Adipose tissue (tissue), 3 donors: ENCODE data around the gene SRGAP2B. TPM values are rescaled to one million over a fixed set of nuclear protein-coding genes. Genes with fewer than 3 reads are reported as not detected.
"Not testable (repeated sequence)": the region's sequence is repeated elsewhere in the genome, so short reads cannot be mapped to it uniquely, and the experiment has no call there.

Experiments
- H3K27ac ChIP-seq: one replicate; pipeline ENCODE4 v1.5.1; 2013; ENCODE audit warnings: low read depth, low read length
- WGBS, 3 donors: extraction: QIAGEN DNeasy Blood & Tissue Kit; methylation state at CpG; one replicate each; pipeline ENCODE4 v1.1.7; 2013; 5-methylcytosine and 5-hydroxymethylcytosine counted together
- polyA plus RNA-seq, 3 donors: library from polyadenylated mRNA; stranded (reverse); fragments of 200-250 nt; gene quantifications; one replicate each; pipeline ENCODE4 v1.2.3, GENCODE V29; 2013
- donor health status: healthy with polysubstance abuse.
- donor health status: Bipolar disorder and iron deficiency.
- donor health status: healthy.

The SRGAP2B gene
- polyA plus RNA-seq, 3 donors, result 2.9 to 15.5 (median 9.0) TPM

GRCh38 chr1:145094655-145095211 is 395 bp downstream of the SRGAP2B start:
- not testable (repeated sequence) for H3K27ac ChIP-seq
- 0% methylated on average over 1 to 12 of the region's 46 CpGs; no CpG with 5 or more reads in 1 of the 3 donors for WGBS, 3 donors

GRCh38 chr1:145093517-145094149 is 1.5 kb downstream of the SRGAP2B start:
- not testable (repeated sequence) for H3K27ac ChIP-seq
- 0 to 6% (median 0%) methylated on average over 3 to 26 of the region's 47 CpGs for WGBS, 3 donors

GRCh38 chr1:145082483-145083255 is 12.5 kb downstream of the SRGAP2B start:
- WGBS, 3 donors, result 75 to 94% (median 90%) methylated on average over 1 to 3 of the region's 7 CpGs

GRCh38 chr1:145080193-145080592 is 14.9 kb downstream of the SRGAP2B start:
- WGBS, 3 donors, result 68 to 81% (median 76%) methylated on average over 2 of the region's 3 CpGs
- not testable (repeated sequence) for H3K27ac ChIP-seq

More at GRCh38 chr1:145082483-145083255, 12.5 kb downstream of the SRGAP2B start:
- not testable (repeated sequence) for H3K27ac ChIP-seq

GRCh38 chr1:145079737-145080136 is 15.4 kb downstream of the SRGAP2B start:
- WGBS, 3 donors, result 30 to 87% (median 45%) methylated on average over 2 of the region's 2 CpGs
- H3K27ac ChIP-seq, result not testable (repeated sequence)

DNA sequence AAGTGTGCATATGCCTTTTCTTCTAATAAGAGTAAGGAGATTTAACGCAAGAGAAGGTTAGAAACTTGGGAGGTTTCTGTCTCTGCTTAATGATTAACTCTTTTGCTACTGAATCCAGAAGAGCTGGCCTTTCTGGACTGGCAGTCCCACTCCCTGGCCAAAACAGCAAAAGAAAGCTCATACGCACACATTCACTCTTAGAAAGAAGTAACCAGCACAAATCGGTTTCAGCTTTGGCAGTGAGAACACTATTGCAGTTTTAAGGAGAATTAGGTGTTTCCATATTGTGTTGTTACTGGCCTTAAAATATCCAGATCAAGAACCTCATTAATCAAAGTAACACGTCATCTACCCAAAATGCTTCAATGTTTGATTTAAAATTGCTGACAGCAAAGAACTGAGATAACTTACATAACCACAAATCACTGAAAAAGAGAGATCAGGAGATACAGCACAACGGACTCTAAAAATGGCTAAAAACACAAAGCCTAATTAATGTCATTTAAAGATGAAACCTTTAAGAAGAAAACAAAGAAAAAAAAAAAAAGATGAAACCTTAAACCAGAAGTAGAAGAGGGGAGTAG is 16.2 kb downstream of the SRGAP2B start:
- no CpG with 5 or more reads among the region's 5 CpGs for WGBS, 3 donors
- not testable (repeated sequence) for H3K27ac ChIP-seq

DNA sequence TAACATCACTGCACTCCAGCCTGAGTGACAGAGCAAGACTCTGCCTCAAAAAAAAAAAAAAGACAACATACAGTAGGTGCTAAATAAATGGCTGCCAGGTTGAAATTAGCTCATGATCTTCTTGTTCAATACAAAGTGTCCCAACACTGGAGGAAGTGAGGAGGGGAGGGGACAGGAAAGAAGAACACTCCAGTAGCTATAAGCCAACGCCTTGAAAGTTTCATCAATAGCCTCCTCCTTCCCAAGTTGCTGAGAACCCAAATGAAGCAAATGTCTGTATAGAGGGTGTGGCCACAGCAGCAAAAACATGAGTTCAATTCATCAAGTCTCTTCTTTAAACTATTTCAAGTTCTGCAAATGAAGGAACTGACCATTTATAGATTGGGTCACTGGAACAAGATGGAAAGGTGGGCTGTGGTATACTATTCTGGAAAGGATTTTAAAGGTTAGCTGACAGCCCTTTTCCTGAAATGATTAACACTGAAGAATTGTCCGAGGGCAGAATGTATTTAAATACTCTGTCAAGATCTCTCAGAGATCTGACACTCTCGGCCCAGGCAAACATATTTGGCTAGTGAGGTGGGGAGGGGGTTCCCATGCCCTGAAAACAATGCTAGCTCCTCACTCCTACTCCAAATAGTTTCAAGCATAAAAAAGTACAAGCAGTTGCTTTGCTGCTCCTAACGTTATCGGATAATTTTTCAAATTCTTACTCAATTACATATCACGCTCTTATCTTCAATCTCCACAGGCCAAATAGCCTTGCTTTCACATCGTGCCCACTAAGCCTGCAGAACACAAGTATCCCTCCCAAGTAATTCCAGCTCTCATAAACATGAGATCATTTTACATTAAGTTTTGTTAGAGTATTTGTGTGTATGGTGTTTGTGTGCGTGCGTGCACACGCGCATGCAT is 17.0 kb downstream of the SRGAP2B start:
- WGBS, 3 donors, result no CpG with 5 or more reads among the region's 11 CpGs
- H3K27ac ChIP-seq, result not testable (repeated sequence)

- H3K27ac ChIP-seq, result not testable (repeated sequence)
- no CpG with 5 or more reads among the region's 3 CpGs for WGBS, 3 donors
Observed at GRCh38 chr1:145076877-145077276, 18.3 kb downstream of the SRGAP2B start.

GRCh38 chr1:145074021-145074559 is 21.0 kb downstream of the SRGAP2B start:
- H3K27ac ChIP-seq, result not testable (repeated sequence)
- 66 to 72% (median 71%) methylated on average over 2 to 3 of the region's 6 CpGs for WGBS, 3 donors

DNA sequence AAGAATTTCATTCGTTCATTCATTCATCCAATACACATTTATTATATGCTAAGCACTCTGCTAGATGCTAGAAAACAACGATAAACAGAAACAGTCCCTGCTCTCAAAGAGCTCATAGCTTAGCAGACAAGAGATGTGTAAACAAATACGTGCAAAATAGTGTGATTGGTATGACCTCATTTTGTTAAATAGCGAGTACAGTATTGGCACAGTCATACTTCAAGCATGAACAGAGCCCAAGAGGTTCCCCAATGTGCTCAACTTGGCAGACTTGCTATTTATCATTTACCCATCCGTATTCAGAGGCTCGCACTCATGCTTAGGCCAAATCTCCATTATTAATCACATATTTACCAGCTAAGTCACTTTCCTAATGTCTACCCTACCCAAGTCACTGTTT is 23.6 kb downstream of the SRGAP2B start:
- 60 to 100% methylated on average over 1 of the region's 6 CpGs; no CpG with 5 or more reads in 1 of the 3 donors for WGBS, 3 donors
- H3K27ac ChIP-seq, result not testable (repeated sequence)

DNA sequence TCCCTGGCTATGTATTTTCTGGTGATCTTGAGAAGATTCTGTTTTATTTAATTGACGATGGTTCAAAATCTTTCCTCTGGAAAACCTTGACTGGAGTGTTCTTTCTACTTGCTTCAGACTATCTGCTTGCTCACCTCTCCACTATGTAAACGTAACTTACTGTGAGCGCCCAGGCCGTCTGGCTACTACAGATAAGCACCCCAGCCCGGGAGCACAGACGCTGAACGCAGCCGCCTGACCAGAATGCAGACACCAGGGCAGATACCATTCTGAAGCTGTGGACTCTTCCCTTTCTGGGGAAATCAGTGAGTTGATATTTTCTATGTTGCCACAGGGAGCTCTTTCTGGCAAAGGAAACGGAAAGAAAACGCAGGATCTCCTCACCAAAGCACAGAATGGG is 28.6 kb downstream of the SRGAP2B start:
- WGBS, 3 donors, result no CpG with 5 or more reads among the region's 10 CpGs
- not testable (repeated sequence) for H3K27ac ChIP-seq

GRCh38 chr1:145065194-145065826 is 29.8 kb downstream of the SRGAP2B start:
- 26 to 100% methylated on average over 1 to 2 of the region's 5 CpGs; no CpG with 5 or more reads in 1 of the 3 donors for WGBS, 3 donors
- H3K27ac ChIP-seq, result not testable (repeated sequence)

DNA sequence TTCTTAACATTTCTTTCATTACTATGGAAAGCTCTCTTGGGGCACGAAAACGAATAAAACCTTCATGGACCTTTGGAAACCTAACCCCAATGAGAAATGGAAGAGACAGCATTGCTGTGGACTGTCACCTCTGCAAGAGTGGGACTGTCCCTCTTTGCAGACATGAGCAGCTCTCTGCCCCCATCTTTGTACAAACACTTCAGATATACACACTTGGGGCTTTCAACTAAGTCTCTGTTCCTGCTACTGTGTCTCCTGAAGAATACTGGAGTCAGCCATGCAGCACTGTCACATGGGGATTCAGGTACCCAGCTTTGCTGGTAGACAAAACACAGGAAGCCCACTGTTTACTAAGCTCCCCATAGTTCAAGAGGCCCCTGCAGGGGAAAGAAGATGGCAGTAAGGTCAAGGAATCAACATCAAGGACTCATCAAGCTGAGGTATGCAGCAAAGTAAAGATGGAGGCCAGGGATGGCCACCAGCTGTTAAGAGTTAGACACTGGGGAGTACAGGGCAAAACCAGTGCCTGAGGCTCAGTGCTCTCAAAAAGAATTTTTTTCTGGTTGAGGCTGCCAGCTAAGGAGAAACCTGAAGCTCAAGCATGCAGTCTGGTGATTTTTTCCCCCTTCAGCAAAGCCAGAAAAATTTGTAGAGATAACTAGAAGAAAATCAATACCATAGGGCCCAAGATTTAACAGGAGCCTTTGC is 31.0 kb downstream of the SRGAP2B start:
- no CpG with 5 or more reads among the region's 2 CpGs for WGBS, 3 donors
- not testable (repeated sequence) for H3K27ac ChIP-seq

GRCh38 chr1:145063285-145063684 is 31.8 kb downstream of the SRGAP2B start:
- whole genome bisulfite sequencing, 3 donors, result 60 to 100% (median 62%) methylated on average over 1 of the region's 2 CpGs
- not testable (repeated sequence) for H3K27ac ChIP-seq

- WGBS, 3 donors, result no CpG with 5 or more reads among the region's 3 CpGs
- not testable (repeated sequence) for H3K27ac ChIP-seq
Observed at GRCh38 chr1:145058184-145058583, 36.9 kb downstream of the SRGAP2B start.

DNA sequence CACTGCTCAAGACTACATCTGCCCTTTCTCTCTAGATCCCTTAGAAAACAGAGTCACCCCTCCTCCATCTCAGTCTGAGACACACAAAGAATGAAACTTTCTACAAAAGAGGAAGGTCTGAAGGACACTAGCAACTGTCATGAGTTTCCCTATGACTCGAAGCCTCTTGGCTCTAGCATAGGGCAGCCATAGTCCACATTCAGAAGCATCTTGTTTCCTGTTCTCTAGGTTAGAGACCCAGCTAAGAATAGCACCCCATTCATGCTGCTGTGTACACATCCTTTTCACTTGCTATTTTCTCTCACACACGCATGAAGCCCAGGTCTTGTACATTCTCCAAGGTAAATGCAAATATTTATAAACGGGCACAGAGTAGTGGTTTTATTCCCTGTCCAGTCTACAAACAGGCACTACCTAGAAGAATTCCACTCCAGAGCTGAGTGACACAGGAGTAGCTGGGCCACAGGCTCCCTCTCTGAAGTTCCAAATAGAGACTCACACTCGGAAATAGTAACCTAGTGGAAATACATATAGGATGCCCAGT is 39.8 kb downstream of the SRGAP2B start:
- WGBS, 3 donors, result no CpG with 5 or more reads among the region's 4 CpGs
- not testable (repeated sequence) for H3K27ac ChIP-seq

GRCh38 chr1:145053428-145053827 is 41.7 kb downstream of the SRGAP2B start:
- not testable (repeated sequence) for H3K27ac ChIP-seq
- no CpG with 5 or more reads among the region's 4 CpGs for whole genome bisulfite sequencing, 3 donors
